Activated CD8-positive, alpha-beta memory T cell treated with anti-CD3 and anti-CD28 coated beads, Interleukin-2, amount 50 U/mL, for 24 hours (primary cell): ENCODE results near the gene RGS3.

Source experiments
- DNase-seq: peaks from one replicate; pipeline ENCODE4 v3.0.0-alpha.2; 2020; ENCODE audit errors: extremely low read depth

RGS3 gene

DNA sequence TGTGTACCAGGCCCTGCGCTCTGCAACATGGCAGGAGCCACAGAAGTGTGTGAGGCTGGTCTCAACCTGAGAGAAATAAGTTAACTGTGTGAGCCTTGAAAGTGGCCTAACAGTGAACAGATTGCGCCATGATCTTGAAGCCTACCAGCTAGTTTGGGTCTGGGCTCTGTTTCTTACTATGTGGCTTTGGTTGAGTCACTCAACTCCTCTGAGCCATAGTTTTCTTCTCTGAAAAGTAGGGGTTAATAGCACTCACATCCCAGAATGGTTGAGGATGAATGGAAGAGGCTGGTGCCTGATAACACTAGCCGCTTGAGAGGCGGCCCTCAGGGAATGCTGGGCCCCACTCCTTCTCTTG is 121.5 kb downstream of the RGS3 start:
- no peak for DNase-seq

DNA sequence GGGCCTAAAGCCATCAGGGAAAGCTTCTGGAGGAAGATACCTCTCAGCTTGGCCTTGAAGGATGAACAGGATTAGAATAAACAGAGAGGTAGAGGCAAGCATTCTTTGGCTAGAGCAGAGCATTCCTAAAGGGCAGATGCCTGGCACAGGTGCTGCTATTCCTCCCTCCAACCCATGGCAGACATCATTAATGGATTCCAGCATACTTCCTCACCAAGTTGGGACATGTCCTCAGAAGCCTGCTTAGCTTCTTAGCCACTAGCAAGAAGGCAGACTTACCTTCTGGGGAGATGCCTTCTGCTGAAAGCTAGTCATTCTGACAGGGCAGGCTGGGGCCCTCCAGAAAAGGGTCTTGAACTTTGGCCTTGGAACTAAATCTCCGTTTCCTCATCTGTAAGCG is 122.0 kb downstream of the RGS3 start:
- no peak for DNase-seq

DNA sequence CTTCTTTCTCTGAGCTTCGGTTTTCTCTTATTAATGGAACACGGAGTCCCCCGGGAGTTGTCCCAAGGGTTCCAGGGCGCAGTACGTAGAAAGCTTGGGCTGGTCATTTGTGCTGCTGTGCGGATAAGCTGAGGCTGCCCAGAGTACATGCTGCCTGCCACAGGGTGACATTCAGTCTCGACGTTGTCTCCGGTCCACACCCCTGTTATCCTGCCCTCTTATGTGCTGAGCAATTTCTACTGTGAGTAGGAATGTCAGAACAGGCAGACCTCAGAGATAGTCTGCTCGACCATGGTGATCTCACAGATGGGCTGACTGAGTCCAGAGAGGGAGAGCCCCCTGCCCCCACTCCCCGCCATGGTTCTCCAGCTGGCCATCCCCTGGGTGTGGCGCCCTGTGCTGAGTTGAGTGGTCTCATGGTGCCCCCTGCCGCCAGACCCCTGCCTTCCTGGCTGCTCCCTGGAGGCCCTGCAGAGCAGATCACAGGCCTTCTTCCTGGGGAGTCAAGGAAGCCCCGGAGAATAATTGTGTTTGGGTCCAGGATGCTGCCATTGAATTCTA is 124.0 kb downstream of the RGS3 start:
- no peak for DNase-seq

DNA sequence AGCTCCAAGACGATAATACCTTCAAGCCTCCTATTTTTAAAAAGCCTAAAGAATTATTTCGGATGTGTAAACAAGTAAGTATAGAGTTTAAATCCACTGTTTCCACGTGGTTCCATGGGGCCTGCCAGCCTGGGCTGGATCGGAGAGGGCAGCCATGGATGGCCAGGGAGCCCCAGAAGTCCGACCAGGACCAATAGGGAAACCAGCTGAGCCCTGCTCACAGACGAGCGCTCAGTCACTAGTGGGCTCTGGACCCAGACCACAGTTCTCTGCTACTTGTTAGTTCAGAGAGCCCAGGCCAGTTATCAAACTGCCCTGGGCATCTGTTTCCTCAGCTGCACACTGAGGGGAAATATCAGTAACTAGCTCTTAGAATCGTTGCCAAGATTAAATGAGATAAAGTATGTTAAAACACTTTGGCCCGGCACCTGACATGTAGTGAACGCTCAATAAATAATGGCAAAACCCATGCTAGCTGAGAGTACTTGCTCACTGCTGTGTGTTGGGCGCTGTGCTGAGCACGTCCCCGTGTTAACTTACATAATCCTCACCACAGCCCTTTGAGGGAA is 124.8 kb downstream of the RGS3 start:
- no peak for DNase-seq

DNA sequence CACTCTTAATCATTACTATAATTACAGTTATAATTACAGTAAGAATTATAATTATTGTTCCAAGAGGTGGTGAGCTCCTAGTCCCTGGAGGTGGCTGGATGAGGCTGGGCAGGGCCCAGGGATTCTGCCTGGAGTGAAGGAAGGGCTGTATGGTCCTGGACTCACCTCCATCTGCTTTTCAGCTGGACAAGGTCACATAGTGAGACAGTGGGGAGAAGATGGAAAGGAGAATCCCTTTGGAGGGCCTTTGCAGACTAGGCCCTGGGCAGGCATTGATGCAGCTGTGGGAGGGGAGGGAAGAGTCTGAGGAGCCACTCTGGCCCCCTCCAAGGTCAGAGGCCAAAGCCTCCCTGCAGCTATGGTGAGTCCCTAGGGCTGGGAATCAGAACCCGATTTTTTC is 125.4 kb downstream of the RGS3 start:
- no peak for DNase-seq

DNA sequence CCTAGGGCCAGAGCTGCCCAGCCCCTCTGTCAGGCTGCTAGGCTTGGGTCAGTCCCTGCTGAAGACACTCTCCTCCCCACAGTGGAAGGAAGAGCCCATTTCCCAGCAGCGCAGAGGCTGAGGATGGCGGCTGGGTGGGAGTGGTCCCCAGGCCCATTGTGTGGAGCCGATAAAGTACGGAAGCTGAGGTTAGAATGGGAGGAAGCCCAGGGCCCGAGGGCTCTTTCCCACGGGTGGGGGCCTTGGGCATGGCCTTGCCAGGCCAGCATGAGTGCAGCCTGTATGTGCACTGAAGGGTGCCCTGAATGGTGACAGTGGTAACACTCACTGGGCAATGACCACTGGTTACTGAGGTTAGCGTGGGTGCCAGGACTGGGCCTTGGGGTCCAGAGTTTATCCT is 125.9 kb downstream of the RGS3 start:
- no peak for DNase-seq

DNA sequence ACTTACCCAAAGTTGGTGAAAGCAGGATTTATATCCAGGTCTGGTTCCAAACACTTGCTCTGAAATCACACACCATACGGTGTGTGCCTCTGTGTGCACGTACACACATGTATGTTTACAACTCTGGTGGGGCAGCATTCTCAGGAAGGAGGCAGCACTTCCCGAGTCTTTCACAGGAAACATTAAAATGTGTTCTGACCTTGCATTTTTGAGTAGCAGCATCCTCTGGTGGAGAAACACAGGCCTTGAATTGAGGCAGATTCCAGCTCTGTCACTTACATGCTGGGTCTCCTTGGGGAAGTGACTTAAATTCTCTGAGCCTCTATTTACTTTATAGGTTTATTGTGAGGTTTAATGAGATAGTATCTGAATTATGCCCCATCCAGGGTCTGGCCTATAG is 126.4 kb downstream of the RGS3 start:
- DNase-seq, result no peak

DNA sequence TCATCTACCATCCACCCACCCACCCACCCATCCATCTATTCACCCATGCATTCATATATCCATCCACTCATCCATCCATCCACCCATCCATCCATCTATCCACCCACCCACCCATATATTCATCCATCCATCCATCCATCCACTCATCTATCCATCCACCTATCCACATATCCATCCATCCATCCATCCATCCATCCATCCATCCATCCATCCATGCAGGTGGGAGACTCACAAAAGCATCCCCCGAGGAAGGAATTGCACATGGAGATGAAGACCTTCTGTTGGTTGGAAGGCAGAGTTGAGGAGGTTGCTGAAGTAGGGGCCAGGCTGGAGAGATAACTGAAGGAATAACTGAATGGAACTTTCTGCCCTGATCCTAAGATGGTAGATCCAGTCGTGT is 126.9 kb downstream of the RGS3 start:
- DNase-seq, result no peak

DNA sequence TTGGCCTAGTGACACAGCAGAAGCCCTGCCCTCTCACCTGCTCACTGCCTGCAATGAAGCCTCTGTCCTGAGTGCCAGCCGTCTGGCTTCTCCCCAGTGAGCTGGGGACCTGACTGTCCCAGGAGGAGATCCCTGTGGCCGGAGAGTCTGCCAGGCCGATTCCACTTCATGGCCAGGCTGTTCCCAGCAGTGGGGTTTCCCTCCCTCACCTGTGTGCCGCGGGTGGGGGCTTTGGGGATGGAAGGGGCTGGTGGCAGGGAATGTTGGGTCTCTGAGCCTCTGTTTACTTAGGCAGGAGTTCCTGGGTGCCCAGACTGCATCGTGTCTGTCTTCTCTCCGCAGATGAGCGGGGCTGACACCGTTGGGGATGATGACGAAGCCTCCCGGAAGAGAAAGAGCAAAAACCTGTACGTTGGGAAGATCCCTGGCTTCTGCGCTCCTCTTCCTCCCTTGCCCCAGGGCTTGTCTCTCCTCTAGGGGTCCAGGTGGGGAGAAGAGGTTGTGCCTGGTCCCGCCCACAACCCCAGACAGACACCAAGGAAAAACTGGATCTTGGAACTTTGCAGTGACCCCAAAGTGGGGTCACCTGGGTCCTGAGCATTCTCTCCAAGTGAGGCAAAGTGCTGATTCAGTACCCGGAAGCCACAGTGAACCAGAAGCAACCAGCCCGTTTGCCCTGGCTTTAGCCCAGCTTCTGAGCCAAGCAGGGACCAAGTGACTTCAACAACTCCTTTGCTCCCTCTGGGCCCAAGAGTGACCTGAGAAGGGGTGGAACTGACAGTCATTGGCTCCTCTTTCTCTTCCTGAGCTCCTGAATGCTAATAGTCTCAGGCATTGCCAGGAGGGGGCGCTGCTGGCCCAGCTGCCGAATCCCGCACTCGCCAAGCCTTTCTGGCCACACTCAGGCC is 127.7 kb downstream of the RGS3 start:
- no peak for DNase-seq

DNA sequence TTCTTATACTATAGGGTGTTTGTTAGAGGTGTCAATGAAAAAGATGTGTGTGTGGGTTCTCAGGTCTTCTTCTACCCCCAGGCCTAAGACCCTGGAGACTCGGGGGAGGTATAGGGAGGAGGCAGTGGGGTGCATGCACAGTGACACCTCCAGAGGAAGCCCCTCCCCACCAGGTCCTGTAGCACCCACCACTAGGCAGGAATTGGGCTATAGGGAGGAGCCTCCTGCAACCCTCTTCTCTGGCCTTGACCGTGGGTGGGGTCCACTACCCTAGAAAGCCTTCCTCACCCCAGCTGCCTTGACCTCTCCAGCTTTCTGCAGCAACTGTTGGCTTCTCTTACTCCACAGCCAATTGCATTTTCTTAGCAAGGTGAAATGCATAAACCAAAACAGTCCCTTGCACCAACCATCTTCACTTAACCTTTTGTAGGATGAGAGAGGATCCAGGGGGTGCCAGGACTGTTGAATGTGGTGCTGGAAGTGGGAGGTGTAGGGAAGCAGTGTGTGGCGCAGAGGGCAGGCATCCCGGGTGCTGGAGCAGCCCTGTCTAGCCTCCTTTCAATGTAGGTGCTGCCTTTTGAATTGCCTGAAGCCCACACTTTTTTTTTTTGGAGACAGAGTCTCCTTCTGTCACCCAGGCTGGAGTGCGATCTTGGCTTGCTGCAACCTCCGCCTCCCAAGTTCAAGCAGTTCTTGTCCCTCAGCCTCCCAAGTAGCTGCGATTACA is 128.5 kb downstream of the RGS3 start:
- no peak for DNase-seq

DNA sequence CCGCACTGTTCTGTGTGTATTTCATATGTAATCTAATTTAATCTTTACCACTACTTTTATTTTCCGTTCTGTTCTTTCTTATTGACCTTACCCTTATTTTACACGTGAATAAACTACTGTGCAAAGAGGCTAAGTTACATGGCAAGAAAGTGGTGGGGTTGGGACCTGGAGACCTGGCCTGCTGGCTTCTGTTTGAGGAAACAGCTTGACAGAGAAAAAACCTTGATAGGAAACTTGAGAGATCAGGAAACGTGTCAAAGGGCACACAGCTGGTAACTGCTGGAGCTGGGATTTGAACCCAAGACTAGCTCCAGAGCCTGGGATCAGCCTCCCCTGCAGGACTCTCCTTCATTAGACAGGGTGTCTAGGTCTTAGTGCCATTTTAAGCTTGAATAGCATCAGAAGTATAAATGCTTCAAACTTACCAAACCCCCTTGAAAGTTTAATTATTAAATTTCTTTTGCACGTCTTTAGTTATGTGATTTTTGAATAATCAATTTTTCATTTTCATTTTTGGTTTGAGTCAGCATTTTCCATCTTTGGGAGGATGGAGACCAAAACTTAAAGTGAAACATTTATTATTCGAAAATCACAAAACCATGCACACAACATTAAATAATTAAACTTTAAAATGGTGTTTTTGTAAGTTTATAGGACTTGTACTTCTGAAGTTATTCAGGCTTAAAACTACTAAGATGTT is 129.5 kb downstream of the RGS3 start:
- DNase-seq, result no peak

DNA sequence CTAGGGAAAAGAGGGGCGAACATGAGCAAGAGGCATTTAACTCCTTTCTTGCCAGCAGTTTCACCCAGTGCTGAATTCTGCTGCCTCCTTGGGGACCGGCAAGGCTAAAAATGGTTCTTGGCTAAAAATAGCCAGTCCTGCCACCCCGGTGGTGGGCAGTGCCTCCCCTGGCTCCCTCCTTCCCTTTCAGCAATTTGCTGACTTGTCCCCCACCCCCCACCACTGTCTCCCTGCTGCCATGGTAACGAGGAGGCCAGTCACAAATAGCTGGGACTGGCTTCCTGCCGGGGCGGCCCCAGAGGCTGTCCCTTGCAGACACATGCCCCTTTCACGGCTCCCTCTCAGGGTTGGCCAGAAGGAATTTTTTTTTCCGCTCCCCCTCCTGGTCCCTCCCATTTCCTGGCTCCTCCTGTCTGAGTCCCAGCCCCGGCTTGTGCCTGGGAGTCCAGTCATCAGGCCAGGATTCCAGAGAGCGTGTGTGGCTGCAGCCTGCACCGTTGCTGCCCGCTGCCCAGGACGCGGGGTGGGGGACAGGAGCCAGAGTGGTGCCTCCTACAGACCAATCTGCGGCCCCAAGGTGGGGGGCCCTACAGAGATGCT is 130.3 kb downstream of the RGS3 start:
- DNase-seq, result no peak

DNA sequence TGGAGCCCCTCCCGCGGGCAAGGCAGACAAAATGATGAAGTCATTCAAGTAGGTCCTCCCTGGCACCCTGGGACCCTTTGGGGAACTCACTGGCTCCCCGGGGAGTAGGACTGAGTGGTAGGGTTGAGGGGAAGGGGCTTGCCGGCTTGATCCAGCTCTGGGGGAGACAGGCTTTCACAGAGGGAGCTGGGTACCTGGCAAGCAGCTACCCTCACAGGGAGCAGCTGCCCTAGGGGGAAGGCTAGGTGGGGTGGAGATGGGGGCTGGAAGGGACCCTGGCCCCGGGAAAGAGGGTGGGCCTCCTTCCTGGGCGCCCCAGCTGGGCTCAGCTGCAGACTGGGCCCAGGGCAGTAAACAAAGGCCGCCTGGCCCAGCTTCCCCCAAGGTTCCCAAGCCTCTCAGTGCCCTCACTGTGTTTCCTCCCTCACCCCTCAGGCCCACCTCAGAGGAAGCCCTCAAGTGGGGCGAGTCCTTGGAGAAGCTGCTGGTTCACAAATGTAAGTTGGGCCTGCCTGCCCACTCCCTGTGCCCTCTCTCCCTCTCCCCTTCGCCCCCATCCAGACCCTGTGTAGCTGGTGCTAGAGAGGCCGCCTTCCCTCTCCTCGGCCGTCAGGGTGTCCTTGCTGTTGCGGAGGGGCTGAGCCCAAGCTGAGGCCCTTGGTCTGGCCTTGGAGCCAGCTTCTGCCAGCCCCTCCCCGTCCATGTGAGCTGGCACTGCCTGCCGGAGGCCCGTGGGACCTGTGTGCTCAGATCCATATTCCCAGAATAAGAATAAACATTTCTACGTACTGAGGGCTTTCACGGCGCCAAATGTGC is 131.2 kb downstream of the RGS3 start:
- no peak for DNase-seq

DNA sequence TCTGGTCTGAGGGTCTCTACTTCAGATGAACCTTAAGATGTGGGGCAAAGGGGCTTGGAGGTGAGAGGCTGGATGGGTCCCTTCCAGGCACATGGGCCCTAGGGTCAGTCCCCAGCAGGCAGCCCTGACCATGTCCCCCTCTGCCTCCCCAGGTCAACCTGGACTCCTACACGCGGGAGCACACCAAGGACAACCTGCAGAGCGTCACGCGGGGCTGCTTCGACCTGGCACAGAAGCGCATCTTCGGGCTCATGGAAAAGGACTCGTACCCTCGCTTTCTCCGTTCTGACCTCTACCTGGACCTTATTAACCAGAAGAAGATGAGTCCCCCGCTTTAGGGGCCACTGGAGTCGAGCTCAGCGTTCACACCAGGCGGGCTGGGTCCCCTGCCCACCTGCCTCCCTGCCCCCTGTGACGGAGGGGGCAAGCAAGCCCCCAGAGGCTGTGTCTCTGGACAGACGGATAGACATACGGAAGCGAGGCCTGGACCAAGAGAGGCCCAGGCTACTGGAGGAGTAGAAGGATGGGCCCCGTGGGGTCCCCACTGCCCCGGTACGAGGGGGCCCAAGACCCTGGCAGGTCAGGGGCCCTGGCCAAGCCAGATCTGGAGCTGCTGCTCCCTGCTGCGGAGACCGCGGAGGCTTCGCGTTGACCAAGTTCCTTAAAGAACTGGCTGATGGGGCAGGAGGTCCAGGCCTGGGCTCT is 133.2 kb downstream of the RGS3 start:
- no peak for DNase-seq

DNA sequence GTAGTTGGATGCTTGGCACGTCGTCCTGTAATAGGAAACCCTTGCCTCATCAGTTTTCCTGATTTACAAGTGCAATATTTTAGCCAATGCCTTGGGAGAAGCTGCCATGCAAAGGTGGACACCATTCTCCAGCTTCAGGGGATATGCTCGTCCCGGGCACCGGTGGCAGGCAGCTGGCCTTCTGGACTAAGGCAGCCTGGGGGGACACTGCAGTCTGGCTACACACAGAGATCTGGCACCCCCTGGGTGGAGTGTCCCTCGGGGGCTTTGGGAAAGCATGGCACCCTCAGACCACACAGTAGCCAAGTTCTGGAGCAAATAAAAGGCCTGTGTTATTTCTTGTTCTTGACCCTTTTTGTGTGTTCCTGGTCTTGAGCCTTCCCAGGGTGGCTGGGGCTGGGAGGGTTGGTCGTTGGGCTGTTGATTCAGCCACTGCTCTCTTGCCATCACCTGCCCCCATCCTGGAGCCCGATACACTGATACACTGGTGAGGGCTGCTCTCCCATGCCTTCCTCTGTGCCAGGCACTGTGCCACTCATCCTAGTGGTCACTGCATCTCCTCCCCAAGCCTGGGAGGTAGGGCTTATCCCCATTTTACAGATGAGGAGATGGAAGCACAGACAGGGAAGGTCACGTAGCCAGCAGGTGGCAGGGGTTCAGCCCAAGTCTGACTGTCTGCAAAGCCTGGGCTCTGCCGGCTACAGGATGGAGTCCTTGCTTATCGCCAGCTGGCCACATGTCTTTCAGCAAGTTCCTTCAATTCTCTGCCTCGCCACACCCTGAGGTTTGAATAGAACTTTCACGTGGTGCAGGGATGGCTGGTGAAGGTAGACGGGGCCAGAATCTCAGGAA is 134.1 kb downstream of the RGS3 start:
- no peak for DNase-seq

DNA sequence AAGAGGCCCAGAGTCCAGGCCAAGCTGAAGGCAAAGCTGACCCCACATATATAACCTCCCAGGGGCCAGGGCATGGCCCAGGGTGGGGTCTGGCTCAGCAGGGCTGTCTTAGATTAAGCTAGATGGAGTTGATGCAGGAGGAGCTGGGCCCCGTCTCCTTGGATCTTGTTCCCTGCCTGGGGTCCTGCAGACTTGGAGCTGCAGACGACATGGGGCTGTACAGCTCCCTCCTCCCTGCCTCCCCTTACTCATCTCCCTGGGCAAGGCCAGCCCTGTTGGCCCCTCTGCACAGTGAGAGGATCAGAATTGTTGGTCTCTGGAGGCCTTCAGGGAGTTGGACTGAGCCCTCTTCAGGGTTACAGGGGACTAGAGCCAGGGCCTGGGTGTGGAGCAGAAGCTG is 134.9 kb downstream of the RGS3 start:
- DNase-seq, result no peak

DNA sequence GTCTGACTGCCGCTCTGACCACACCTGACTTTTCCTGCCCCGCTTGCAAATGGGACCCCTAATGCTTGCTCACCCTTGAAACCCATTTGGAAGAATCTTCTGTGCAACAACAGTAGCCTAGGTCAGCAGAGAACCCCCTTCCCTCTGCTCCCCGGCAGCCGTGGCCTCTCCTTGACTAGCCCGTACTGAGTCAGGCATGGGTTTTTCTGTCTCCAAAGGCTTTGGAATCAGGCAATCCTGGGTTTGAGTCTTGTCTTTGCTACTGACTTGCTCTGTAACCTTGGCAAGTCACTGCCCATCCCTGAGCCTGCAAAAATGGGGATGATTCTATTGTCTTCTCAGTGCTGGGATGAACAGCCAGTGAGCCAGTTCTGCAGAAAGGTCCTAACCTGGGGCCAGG is 135.4 kb downstream of the RGS3 start:
- no peak for DNase-seq

DNA sequence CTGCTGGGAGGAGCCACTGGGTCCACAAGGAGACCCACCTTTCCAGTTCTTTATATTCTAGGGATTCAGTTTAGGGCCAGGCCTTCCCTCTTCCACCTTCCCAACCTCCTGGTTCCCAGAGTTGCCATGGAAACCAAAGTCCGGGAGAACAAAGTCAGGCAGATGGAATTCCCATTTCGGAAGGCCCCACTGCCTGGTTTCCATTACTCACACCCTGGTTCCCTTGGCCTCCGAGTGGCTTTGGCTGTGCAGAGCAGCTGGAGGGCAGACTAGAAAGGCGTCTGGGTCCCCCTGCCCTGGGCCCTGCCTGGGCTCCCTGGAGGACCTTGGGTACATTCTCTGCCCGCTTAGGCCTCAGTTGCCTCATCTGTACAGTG is 136.1 kb downstream of the RGS3 start:
- DNase-seq, result no peak
